ENCODE results near the gene FAU. TPM values are rescaled to one million over a fixed set of nuclear protein-coding genes. Genes with fewer than 3 reads are reported as not detected.

FAU gene
- total RNA-seq, 1 experiment from 2014 or later = 410 TPM

DNA sequence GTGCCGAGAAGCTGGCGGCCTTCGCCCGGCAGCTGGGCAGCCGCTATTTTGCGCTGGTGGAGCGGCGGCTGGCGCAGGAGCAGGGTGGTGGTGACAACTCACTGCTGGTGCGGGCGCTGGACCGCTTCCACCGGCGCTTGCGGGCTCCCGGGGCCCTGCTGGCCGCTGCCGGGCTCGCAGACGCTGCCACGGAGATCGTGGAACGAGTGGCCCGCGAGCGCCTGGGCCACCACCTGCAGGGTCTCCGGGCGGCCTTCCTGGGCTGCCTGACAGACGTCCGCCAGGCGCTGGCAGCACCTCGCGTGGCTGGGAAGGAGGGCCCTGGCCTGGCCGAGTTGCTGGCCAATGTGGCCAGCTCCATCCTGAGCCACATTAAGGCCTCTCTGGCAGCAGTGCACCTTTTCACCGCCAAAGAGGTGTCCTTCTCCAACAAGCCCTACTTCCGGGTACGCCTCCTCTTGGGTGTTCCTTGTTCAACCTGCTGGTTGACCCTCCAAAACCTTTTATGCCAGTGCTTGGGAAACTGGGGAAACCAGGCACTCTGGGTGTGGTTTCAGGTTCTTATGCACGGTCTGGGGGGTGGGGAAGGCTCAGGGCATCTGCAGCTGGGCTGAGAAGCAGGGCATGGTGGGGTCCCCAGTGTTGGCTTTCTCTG, 13.3 kb downstream of the FAU start:
- DNase-seq (ENCODE audit: low read depth) = no peak

- DNase-seq (ENCODE audit: low read depth) = no peak
These were observed 14.0 kb downstream of the FAU start for GRCh38 chr11:65107751-65108468.

- DNase-seq (ENCODE audit: low read depth) = no peak
These were observed 14.9 kb downstream of the FAU start for GRCh38 chr11:65107078-65107477.

DNA sequence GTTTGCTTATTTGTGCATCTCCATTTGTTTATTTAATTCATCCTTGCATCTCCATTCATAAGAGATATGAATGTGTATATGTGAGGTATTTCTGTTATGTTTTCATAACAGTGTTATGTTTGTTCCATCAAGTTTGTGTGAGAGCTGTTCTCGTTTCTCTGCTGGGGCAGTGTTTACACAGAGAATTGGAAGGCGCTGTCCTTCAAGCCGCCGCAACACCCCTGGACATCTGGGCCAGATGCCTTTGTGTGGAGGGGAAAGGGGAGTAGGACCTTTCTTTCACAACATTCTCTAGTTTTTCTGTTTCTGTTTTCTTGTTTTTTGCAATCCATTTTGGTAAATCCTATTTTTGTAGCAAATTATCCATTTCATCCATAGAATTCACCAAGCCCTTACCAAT, 17.3 kb downstream of the FAU start:
- no peak for DNase-seq (ENCODE audit: low read depth)

DNA sequence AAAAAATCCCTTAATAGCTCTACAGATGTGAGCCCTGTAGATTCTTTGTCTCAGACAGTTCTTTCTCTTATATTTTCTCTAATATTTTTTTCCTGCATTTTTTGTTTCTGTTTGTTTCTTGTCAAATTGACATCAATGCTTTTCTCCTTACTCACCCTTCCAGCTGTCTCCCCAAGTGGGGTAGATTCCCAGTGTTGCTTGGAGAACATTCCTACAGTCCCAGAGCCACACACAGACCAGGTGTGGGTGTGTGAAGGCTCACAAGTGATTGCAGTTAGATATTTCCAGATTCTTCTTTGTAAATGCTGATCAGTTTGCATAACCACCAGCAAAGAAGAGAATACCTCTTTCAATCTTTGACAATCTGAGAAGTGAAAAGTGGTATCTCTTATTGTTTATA, 18.5 kb downstream of the FAU start:
- no peak for DNase-seq (ENCODE audit: low read depth)

DNA sequence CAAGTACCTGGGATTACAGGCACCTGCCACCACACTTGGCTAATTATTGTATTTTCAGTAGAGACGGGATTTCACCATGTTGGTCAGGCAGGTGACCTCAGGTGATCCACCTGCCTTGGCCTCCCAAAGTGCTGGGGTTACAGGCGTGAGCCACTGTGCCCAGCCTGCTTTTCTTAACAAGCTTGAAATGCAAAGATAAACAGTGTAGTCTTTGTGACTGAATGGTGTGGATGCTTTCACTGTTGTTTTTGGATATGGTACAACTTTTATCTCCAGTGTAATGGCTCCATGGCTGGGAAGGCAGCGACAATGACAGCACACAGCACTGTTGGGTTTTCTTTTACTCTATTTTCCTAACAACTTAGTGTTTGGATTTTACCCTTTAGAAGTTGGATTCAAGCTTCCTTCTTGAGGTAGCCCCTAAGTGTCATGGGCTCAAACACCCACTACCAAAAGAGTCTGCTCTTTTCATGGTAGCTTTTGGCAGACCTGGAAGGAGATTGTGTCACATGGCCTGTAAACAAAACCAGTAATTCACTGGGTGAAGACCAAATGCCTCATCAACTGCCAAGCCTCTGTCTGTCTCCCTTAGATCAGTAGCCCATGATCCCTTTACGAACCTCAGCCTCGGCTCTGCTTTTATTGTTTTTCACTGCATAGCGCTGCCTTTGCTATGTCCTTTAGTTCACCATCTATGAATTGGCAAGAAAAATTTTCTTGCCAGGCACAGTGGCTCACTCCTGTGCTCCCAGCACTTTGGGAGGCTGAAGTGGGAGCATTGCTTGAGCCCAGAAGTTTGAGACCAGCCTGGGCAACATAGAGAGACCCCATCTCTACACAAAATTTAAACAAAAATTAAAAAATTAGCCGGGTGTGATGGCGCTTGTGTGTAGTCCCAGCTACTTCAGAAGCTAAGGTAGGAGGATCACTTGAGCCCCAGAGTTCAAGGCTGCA, 19.5 kb downstream of the FAU start:
- no peak for DNase-seq (ENCODE audit: low read depth)

DNA sequence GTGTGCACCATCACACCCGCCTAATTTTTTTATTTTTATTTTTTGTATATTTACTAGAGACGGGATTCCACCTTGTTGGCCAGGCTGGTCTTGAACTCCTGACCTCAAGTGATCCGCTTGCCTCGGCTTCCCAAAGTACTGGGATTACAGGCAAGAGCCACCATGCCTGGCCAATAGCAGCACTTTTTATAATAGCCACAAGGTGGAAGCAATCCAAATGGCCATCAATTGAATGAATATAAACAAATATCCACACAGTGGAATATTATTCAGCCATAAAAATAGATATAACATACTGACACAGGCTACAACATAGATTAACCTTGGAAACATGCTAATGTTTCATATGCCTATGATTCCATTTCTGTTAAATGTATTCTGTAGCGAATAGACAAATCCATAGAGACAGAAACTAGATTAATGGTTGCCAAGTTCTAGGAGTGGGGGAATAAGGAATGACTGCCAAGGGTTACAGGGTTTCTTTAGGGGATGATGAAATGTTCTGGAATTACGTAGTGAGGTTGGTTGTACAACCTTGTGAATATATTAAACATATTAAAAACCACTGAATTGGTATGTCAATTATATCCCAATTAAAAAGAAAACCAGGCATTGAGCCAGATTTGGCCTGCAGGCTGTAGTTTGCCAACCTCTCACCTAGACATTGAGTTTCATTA, 21.1 kb downstream of the FAU start:
- no peak for DNase-seq (ENCODE audit: low read depth)

GRCh38 chr11:65096926-65097325, 25.0 kb downstream of the FAU start:
- DNase-seq (ENCODE audit: low read depth) = no peak

DNA sequence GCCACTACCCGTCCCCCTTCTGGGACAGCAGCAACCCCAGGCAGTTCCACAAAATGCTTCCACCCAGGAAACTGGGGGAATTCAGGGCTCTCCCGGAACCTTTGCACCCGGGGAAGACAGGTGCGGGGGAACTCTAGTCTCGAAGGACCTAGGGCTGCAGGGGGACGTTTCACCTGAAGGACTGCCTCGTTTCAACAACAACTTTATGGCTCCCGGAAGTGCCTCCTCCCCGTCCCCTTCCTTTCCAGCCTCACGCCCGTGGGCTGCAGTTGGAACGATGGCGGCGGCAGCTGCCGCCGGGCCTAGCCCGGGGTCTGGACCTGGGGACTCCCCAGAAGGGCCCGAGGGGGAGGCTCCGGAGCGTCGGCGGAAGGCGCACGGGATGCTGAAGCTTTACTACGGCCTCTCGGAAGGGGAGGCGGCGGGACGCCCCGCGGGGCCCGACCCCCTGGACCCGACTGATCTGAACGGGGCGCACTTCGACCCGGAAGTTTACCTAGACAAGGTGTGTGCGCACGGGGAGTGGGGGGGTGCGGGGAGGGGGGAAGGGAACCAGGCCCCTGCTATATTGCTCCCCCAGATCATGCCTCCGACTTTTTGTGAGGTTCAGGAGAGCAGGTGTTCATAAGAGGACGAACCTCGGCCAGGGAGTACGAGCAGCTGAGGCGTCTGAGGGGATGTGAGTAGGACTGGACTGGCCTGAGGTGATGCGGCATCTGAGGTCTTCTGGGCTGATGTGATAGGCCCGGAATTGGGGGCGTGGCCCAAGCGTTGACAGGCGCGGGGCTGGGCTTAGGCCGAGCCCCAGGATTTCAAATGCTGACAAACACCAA, 25.7 kb downstream of the FAU start, which contains the start of gene VPS51:
VPS51 (plus strand) TSS at position 241 of the 833 bp plus-strand sequence; CDS start at position 278, 37 bp downstream.
- peak; percentile 83 for DNase-seq (ENCODE audit: low read depth)

DNA sequence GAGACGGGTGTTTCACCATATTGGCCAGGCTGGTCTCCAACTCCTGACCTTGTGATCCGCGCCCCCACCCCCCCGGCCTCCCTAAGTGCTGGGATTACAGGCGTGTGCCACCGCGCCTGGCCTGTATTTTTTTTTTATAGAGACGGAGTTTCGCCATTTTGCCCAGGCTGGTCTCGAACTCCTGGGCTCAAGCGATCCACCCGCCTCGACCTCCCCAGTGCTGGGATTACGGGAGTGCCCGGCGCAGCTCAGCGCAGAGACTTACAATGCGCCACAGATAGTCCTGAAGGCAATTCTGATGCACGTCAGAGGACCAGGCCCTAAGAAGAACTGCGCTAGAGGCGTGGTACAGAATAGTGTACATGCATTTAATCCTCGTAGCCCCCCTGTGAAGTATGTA, 26.5 kb downstream of the FAU start:
- DNase-seq (ENCODE audit: low read depth) = no peak

GRCh38 chr11:65090628-65091027, 31.3 kb downstream of the FAU start:
- DNase-seq (ENCODE audit: low read depth) = no peak

DNA sequence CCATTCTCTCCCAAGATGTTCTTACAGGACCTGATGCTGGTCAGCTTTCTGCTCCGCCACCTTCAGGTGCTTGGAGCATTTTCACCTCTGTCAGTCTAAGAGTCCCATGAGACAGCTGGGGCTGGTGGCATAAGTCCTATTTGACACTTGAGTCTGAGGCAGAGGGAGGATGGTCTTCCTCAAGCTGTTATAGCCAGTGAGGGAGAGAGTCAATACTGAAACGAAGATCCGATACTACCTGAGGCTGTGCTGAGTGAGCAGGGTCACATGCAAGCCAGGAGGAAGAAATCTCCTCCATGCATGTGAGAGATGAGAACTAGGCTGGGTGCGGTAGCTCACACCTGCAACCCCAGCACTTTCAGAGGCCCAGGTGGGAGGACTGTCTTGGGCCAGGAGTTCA, 32.3 kb downstream of the FAU start:
- DNase-seq (ENCODE audit: low read depth) = no peak

DNA sequence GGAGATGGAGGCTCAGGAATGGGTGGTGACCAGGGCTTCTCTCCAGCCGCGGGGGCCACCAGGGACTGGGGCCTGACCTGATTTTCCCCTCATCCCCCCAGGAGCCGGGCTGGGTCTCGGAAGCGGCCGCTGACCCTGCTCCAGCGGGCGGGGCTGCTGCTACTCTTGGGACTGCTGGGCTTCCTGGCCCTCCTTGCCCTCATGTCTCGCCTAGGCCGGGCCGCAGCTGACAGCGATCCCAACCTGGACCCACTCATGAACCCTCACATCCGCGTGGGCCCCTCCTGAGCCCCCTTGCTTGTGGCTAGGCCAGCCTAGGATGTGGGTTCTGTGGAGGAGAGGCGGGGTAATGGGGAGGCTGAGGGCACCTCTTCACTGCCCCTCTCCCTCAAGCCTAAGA, 34.1 kb downstream of the FAU start:
- DNase-seq (ENCODE audit: low read depth) = no peak

DNA sequence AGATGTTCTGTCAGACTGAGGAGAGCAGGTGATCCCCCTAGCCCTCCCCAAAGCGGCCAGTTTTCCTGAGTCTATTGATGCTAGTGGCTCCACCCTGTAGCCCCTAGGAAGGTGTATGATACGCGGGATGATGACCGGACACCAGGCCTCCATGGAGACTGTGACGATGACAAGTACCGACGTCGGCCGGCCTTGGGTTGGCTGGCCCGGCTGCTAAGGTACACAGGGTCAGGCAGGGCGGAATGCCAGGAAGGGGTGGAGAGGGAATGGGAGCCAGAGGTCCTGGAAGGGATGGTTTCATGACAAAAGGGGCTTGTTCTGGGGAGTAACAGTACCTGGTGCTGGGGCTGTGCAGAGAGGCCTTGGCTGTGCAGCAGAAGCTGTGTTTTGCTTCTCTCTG, 34.7 kb downstream of the FAU start:
- no peak for DNase-seq (ENCODE audit: low read depth)

GRCh38 chr11:65086809-65087208, 35.1 kb downstream of the FAU start:
- no peak for DNase-seq (ENCODE audit: low read depth)

GRCh38 chr11:65085446-65085845, 36.5 kb downstream of the FAU start:
- DNase-seq (ENCODE audit: low read depth) = no peak

DNA sequence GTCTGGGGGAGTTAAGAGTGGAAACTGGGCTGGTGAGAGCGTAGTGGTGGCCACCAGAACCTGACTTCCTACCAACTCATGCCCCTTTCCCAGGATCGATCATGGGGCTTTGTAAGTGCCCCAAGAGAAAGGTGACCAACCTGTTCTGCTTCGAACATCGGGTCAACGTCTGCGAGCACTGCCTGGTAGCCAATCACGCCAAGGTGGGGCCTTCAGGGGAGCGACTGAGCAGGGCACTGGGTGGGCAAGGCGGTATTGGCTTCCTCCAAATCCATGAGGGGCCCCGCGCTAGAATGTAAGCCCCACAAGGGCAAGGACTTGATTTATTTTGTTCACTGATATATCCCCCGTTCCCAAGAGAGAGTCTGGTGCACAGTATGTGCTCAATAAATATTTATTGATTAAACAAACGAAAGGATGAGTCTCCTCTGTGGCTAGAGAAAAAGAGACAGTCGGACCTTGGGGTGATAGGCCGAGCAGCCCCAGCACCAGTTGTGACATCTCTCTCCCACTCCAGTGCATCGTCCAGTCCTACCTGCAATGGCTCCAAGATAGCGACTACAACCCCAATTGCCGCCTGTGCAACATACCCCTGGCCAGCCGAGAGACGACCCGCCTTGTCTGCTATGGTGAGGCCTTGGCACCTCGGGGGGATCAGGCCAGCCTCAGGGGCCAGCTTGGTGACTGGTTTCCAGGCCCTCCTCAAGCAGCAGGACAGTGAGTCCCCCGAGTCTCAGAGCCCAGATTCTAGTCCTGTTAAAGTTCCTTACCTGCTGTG, 37.1 kb downstream of the FAU start:
- DNase-seq (ENCODE audit: low read depth) = no peak

DNA sequence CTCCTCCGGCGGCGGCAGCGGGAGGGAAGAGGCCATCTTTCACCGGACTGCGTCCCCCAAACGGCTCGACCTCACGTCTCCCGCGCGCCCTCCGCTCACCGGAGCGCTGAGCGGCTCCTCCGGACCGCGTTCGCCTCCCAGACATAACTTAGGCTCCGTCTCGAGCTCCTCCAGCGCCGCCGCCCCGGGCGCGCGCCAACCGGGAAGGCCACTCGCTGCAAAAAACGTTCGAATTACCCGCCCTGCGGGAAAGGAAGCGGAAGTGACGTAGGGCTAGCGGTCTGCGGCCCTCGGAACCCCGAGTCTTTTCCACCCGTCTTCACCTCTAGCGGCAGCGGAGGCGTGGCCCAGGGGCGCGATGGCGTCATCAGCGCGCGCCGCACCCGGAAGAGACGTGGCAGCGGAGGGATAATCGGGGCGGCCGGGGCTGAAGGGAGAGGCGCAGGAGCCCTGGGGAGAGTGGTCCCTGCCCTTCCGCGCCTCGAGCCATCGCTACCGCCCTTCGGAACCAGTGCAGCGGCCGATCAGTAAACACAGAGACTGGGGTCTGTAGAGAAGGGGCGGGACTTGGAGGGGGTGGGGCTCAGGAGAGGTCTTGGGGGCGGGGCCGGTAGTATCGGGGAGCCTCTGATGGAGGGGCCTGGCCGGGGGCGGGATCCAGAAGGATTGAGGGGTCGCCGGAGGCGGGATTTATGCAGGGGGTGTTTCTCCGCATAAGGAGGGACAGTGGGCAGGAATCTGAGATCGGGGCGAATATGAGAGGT, 37.9 kb downstream of the FAU start, which contains the start of the genes CDCA5 and ZFPL1:
CDCA5 (minus strand) TSS at position 207 of the 764 bp plus-strand sequence; CDS start at position 145, 62 bp downstream.
ZFPL1 (plus strand) TSS at position 389 of the 764 bp plus-strand sequence. CDS start 477 bp downstream, outside the sequence.
- DNase-seq (ENCODE audit: low read depth) = peak; percentile 92
